Embryonic facial prominence (tissue), 1 donor: ENCODE data around the gene SCFD2.
"Not testable (repeated sequence)": the region's sequence is repeated elsewhere in the genome, so short reads cannot be mapped to it uniquely, and the experiment has no call there.

Experiments
- DNase-seq: peaks from one replicate; pipeline ENCODE4 v3.0.0-alpha.2; 2016; ENCODE audit errors: extremely low spot score

SCFD2 gene

GRCh38 chr4:53189011-53189410, 176.8 kb downstream of the SCFD2 start:
- DNase-seq: no peak

- DNase-seq: no peak
These were observed 179.0 kb downstream of the SCFD2 start for GRCh38 chr4:53186714-53187358.

- peak; percentile 50 for DNase-seq
These were observed 179.8 kb downstream of the SCFD2 start for GRCh38 chr4:53185869-53186585.

- DNase-seq: no peak
These were observed 182.1 kb downstream of the SCFD2 start for GRCh38 chr4:53183754-53184153.

GRCh38 chr4:53177751-53178150, 188.1 kb downstream of the SCFD2 start:
- DNase-seq: not testable (repeated sequence)

GRCh38 chr4:53175640-53176039, 190.2 kb downstream of the SCFD2 start:
- DNase-seq: no peak

- DNase-seq: no peak
These were observed 191.0 kb downstream of the SCFD2 start for GRCh38 chr4:53174823-53175222.

GRCh38 chr4:53173576-53173975, 192.3 kb downstream of the SCFD2 start:
- DNase-seq: no peak

- DNase-seq: no peak
These were observed 194.1 kb downstream of the SCFD2 start for GRCh38 chr4:53171797-53172196.

GRCh38 chr4:53169695-53170617, 195.9 kb downstream of the SCFD2 start:
- no peak for DNase-seq

GRCh38 chr4:53168228-53168627, 197.6 kb downstream of the SCFD2 start:
- no peak for DNase-seq

- no peak for DNase-seq
These were observed 202.9 kb downstream of the SCFD2 start for GRCh38 chr4:53162969-53163368.

GRCh38 chr4:53161787-53162433, 204.0 kb downstream of the SCFD2 start:
- DNase-seq: no peak

GRCh38 chr4:53161051-53161786, 204.6 kb downstream of the SCFD2 start:
- DNase-seq: no peak

- no peak for DNase-seq
These were observed 209.0 kb downstream of the SCFD2 start for GRCh38 chr4:53156896-53157295.

GRCh38 chr4:53152467-53152866, 213.4 kb downstream of the SCFD2 start:
- no peak for DNase-seq

GRCh38 chr4:53151489-53151788, 214.4 kb downstream of the SCFD2 start:
- no peak for DNase-seq

- DNase-seq: no peak
These were observed 215.0 kb downstream of the SCFD2 start for GRCh38 chr4:53150631-53151488.

- DNase-seq: no peak
These were observed 218.2 kb downstream of the SCFD2 start for GRCh38 chr4:53147711-53148110.

- DNase-seq: no peak
These were observed 218.7 kb downstream of the SCFD2 start for GRCh38 chr4:53147197-53147596.
